Mesenteric fat pad (tissue), 1 donor: Measurements from ENCODE around the gene AKAP8L. TPM values are rescaled to one million over a fixed set of nuclear protein-coding genes. Genes with fewer than 3 reads are reported as not detected.
"Not testable (repeated sequence)": the region's sequence is repeated elsewhere in the genome, so short reads cannot be mapped to it uniquely, and the experiment has no call there.

Experiments
- DNase-seq: peaks from one replicate; pipeline ENCODE4 v3.0.0-alpha.2; 2020; ENCODE audit warnings: low spot score
- total RNA-seq: library from RNA; stranded (reverse); fragmentation: NEBNext Ultra II Directional; extraction: Animal tissue kit (Norgen Biotek cat#: 25700); gene quantifications from one replicate; pipeline ENCODE4 v1.2.1, GENCODE V29; 2021
- donor health status: DM: yes; HTN: yes; CAD: no.

The AKAP8L gene
- total RNA-seq, 1 donor from 2014 or later = 63.8 TPM

GRCh38 chr19:15418231-15418578 is 583 bp downstream of the AKAP8L start:
- DNase-seq = no peak

GRCh38 chr19:15417699-15418098 is 1.1 kb downstream of the AKAP8L start:
- DNase-seq = no peak

GRCh38 chr19:15412832-15413231 is 6.0 kb downstream of the AKAP8L start:
- DNase-seq = no peak

- DNase-seq = not testable (repeated sequence)
Observed at GRCh38 chr19:15411351-15411750, 7.4 kb downstream of the AKAP8L start.

GRCh38 chr19:15404780-15405211 is 14.0 kb downstream of the AKAP8L start:
- peak; percentile 72 for DNase-seq

GRCh38 chr19:15404097-15404779 is 14.6 kb downstream of the AKAP8L start:
- peak; percentile 81 for DNase-seq

GRCh38 chr19:15403151-15403531 is 15.6 kb downstream of the AKAP8L start:
- peak; percentile 72 for DNase-seq

- DNase-seq = peak; percentile 80
Observed at GRCh38 chr19:15402411-15403150, 16.2 kb downstream of the AKAP8L start.

- no peak for DNase-seq
Observed at GRCh38 chr19:15401397-15401710, 17.4 kb downstream of the AKAP8L start.

GRCh38 chr19:15400521-15401396 is 18.0 kb downstream of the AKAP8L start:
- DNase-seq = peak; percentile 81

- DNase-seq = no peak
Observed at GRCh38 chr19:15399635-15400034, 19.2 kb downstream of the AKAP8L start.

- DNase-seq = no peak
Observed at GRCh38 chr19:15399234-15399515, 19.6 kb downstream of the AKAP8L start.

GRCh38 chr19:15398501-15399233 is 20.1 kb downstream of the AKAP8L start:
- DNase-seq = peak; percentile 83

- DNase-seq = peak; percentile 26
Observed at GRCh38 chr19:15397782-15398181, 21.0 kb downstream of the AKAP8L start.

- peak; percentile 59 for DNase-seq
Observed at GRCh38 chr19:15397236-15397635, 21.6 kb downstream of the AKAP8L start.

GRCh38 chr19:15396436-15396835 is 22.4 kb downstream of the AKAP8L start:
- peak; percentile 69 for DNase-seq

GRCh38 chr19:15395251-15395650 is 23.5 kb downstream of the AKAP8L start:
- DNase-seq = peak; percentile 75

- peak; percentile 24 for DNase-seq
Observed at GRCh38 chr19:15394426-15394825, 24.4 kb downstream of the AKAP8L start.

GRCh38 chr19:15393963-15394362 is 24.8 kb downstream of the AKAP8L start:
- no peak for DNase-seq

- no peak for DNase-seq
Observed at GRCh38 chr19:15390814-15391213, 28.0 kb downstream of the AKAP8L start.

GRCh38 chr19:15381864-15382263 is 36.9 kb downstream of the AKAP8L start:
- DNase-seq = no peak

GRCh38 chr19:15381429-15381828 is 37.4 kb downstream of the AKAP8L start:
- no peak for DNase-seq
